GM18867 (cell line): ENCODE data around the gene CGB2.
"Not testable (repeated sequence)": the region's sequence is repeated elsewhere in the genome, so short reads cannot be mapped to it uniquely, and the experiment has no call there.

Experiments used
- ATAC-seq: cut with Tn5 transposase; IDR thresholded peaks from one replicate; pipeline ENCODE4 v1.9.1; 2021; ENCODE audit warnings: mild to moderate bottlenecking, moderate library complexity; ENCODE audit not compliant: unreplicated experiment

The CGB2 gene

DNA sequence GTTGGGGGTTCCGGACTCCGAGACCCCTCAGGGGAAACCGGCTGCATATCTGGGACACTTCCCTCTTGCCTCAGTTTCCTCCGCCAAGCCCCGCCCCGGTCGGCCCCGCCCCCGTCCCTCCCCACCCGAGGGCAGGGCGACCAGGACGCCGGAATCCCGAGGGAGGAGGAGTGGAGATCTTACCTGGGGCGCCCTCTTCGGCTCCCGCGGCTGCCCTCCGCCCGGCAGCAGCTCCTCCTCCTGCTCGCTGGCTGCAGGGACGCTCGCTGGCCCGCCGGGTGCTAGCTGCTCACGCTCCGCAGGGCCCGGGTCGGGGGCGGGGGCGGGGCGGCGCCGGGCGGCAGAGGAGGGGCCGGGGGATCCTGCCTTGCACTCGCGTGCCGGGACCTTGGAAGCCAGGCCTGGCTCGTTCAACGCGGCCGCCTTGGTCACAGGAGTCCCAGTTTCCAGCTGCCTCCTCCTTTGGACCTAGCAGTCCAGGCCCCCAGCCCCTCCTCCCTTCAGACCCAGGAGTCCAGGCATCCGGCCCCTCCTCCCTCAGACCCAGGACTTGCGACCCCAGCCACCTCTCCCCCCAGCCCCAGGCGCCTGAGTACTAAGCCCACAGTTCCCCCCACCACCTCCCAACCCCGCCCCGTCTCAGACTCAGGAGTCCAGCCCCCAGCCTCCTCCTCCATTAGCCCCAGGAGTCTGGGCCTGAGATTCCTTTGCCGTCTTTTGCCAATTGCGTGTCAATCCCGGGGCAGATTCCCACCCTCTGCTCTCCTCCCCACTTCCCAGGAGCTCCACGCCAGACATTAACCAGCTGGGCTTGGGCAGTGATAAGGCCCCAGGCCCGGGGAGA lies 33.3 kb downstream of the CGB2 start, which contains the start of gene NTF4:
TSS of gene NTF4 (minus strand) at position 51 of the 844 bp plus-strand sequence. CDS start 2,821 bp downstream, outside the sequence.
- ATAC-seq: no peak

DNA sequence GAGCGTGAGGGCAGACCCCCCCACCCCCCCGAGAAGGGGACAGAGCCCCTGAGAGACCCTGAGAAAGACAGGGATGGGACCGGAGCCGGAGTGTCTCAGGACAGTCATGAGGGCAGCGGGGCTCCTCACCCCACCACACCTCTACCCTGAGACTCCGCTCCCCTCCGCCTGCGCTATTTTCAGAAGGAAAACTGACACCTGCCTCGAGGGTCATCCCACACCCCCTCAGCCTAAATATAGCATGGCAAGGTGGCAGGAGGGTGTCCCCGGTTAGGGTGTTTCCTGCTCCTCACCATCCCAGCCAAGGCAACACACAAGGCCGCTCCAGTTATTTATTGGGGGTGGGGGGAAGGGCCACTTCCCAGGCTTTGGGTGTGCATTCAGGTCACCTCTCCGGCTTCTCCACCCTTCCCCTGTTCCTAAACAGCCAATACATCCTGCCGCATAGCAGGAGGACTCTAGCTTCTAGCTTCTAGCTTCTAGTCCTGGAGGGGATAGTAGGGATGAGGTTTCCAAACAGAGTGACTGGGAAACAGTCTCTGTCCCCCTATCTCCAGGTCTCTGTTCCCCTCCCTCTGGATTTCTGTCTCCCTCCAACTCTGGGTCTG lies 34.3 kb downstream of the CGB2 start:
- no peak for ATAC-seq

DNA sequence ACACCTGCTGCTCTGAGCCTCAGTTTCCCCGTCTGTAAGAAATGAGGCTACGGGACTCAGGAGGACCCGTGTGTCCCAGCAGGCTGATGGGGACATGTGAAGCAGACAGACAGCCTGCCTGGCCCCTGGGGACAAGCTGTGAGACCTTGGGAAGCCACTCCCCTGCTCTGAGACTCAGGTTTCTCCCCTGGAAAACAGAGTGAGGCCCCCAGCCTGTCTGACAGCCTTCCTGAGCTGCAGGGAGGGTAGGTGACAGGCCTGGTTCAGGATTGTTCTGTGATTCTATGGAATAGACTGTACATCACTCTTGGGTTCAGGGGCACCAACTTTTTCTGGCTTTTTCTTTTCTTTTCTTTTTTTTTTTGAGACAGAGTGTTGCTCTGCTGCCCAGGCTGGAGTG lies 35.9 kb downstream of the CGB2 start:
- no peak for ATAC-seq

DNA sequence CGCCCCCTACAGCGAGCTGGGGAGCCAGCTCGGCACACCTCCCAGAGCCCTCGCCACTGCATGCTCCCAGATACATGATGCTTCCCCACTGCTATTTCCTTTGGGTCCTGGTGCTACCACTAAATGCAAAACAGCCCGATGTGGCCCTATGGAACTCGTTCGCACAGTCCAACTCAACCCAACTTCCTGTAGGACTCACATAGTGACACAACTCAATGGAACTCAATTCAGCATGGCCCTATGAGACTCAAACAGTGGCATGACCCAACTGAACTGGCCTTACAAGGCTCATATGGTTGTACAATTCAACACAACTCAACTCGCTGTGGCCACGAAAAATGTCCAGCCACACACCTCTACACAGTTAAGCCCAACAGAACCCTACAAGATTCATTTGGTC lies 37.3 kb downstream of the CGB2 start:
- no peak for ATAC-seq

DNA sequence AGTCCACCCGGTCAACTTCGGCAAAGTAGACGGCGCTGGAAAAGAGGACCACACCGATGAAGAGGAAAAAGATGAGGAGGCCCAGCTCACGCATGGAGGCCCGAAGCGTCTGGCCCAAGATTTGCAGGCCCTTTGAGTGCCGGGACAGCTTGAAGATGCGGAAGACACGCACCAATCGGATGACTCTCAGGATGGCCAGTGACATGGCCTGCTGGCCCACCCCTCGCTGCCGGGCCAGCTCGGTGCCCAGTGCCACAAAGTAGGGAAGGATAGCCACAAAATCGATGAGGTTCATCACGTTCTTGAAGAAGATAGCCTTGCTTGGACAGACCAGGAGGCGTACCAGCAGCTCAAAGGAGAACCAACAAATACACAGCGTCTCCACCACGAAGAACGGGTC lies 38.7 kb downstream of the CGB2 start:
- no peak for ATAC-seq

DNA sequence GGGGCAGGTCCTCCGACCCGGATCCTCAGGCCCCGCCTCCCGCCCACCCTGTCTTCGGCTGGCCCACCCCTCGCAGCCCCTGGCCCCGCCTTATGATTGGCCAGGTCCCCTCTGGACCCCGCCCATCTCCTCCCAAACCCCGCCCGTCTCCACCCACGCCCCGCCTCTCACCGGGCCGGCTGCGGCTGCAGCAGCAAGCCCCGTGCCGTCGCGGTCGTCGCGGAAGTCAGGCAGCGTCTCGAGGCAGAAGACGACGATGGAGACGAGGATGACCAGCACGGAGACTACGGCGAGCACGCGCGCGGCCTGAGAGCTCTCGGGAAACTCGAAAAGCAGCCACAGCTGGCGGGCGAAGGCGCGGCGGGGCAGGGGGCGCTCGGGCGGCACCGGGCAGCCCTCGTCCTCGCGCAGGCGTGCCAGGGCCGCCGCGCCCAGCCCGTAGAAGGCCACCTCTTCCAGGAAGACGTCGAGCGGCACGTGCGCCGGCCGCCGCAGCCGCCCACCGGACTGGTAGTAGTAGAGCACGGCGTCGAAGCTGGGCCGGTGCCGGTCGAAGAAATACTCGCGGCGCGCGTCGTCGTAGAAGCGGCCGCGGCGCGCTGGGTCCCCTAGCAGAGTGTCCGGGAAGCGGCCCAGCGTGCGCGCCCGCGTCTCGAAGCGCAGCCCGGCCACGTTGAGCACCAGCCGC lies 40.3 kb downstream of the CGB2 start:
- no peak for ATAC-seq

DNA sequence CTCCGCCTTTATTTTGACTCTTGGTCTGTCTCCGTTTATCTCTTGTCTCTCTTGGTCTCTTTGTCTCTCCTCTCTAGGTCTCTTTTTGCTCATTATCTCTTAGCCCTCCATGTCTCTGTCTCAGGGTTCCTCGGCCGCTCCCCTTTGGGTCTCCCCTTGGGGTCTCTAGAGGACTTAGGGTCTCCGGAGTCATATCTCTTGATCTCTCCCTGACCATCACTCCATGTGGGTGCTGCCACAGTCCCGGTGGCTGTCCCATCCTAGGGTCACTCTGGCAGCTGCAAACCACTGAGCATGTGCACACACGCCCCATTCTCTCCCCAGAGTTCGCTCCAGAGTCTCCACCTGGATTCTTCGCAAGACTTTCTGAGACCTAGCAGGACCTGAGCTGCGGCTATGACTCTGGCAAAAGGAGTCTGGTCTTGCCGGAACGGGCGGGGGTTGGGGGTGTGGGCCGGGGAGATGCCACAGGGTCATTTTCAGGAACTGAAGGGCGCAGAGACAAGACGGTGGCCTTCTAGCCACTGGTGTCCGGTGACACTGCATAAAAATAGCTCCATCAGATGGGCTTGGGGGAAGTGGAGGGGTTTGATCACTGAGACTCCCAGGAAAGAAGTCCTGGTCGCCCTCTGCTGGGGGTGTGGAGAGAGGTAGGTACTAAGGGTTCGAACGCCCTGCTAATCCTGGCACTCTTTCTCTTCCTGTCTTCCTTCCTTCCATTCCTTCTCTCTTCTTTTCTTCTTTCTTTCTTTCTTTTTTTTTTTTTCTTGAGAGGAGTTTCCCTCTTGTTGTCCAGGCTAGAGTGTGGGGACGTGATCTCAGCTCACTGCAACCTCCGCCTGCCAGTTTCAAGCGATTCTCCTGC lies 42.1 kb downstream of the CGB2 start:
- no peak for ATAC-seq

DNA sequence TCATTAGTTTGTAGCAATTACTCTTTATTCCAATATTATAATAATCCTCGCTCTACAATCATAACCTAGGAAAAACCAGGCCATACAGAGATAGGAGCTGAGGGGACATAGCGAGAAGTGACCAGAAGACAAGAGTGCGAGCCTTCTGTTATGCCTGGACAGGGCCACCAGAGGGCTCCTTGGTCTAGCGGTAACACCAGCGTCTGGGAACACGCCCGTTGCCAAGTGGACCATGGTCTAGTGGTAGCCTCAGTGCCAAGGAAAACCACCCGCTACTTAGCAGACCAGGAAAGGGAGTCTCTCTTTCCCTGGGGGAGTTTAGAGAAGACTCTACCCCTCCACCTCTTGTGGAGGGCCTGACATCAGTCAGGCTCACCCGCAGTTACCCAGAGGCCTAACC lies 43.2 kb downstream of the CGB2 start:
- ATAC-seq: not testable (repeated sequence)

DNA sequence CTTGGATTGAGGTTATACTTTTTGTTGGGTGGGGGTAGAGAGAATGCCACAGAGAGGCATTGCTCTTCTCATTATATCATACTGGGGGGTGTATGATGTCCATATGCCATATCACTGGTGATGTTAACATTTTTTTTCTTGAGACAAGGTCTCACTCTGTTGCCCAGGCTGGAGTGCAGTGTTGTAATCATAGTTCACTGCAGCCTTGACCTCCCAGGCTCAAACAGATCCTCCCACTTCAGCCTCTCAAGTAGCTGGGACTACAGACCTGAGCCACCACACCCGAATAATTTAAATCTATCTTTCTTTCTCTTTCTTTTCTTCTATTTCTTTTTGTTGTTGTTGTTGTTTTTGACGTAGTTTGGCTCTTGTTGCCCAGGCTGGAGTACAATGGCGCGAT lies 48.7 kb downstream of the CGB2 start:
- ATAC-seq: no peak

DNA sequence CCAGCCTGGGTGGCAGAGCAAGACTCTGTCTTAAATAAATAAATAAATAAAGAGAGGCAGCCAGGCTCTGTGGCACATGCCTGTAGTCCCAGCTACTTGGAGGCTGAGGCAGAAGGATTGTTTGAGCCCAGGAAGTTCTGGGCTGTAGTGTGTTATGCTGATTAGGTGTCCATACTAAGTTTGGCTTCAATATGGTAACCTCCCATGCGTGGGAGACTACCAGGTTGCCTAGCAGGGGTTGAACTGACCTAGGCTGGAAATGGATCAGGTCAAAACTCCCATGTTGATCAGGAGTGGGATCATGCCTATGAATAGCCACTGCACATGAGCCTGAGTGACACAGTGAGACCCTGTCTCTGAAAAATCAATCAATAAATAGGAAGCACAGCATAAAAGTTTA lies 49.6 kb downstream of the CGB2 start:
- no peak for ATAC-seq
